Measurements from ENCODE around the gene AGBL4.

DNA sequence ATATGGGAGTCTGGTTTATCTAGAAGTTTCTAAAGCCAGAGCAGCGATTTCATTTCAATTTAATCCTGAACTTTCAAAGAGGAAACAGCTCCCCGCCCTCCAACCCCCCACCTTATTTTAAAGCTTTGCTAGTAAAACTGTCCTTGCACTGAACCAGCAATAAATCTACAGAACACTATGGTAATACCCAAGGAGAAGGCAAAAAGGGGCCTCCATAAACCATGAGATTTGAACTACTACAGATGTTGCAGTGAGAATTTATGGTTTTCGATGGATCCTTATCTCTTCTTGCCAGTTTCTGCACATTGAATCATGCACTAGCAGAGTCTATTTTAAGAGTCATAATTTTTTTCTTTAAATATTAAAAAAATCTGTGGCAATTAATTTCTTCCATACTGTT lies 1182.3 kb downstream of the AGBL4 start:
- no peak for TF ChIP-seq EZH2 (IDR thresholded peaks at IDR 0.05; ENCODE audit: insufficient read depth, poor library complexity, severe bottlenecking)
- no peak for TF ChIP-seq EZH2phosphoT487 (IDR thresholded peaks at IDR 0.05; ENCODE audit: insufficient read depth, low read depth)

All from GM23248 (cell line).